Neutrophil (primary cell): Measurements from ENCODE around the gene CELF2.
"Not testable (repeated sequence)": the region's sequence is repeated elsewhere in the genome, so short reads cannot be mapped to it uniquely, and the experiment has no call there.

Source experiments
- H3K27ac ChIP-seq: fragments of 200-600 bp; sonication (generic); 2 replicates; pipeline ENCODE4 v1.5.1; 2016; ENCODE audit warnings: mild to moderate bottlenecking, moderate library complexity
- H3K27me3 ChIP-seq: fragments of 200-600 bp; sonication (generic); 2 replicates; pipeline ENCODE4 v1.6.0; 2016; ENCODE audit warnings: mild to moderate bottlenecking
- H3K36me3 ChIP-seq: fragments of 200-600 bp; sonication (generic); 2 replicates; pipeline ENCODE4 v1.5.1; 2017
- H3K4me1 ChIP-seq, 2 experiments: fragments of 200-600 bp in 1 of 2; sonication (generic) in 1 of 2; 1 replicate in 1 of 2; 2 replicates in 1 of 2; pipeline versions ENCODE4 v1.5.1 to v1.6.1; 2013 to 2016; ENCODE audit warnings: low read depth in 1 of 2, low read length in 1 of 2, mild to moderate bottlenecking in 1 of 2, moderate library complexity in 1 of 2; ENCODE audit not compliant: control insufficient read depth in 1 of 2, insufficient read depth in 1 of 2
- H3K4me3 ChIP-seq, 2 experiments: fragments of 200-600 bp in 1 of 2; sonication (generic) in 1 of 2; 1 replicate in 1 of 2; 2 replicates in 1 of 2; pipeline ENCODE4 v1.5.1; 2013 to 2016; ENCODE audit warnings: low read depth in 1 of 2, low read length in 1 of 2, mild to moderate bottlenecking in 1 of 2, moderate library complexity in 1 of 2
- H3K9me3 ChIP-seq: fragments of 200-600 bp; sonication (generic); 2 replicates; pipeline ENCODE4 v1.5.1; 2016
- CTCF ChIP-seq: fragments of 200-600 bp; sonication (generic); IDR thresholded peaks from 2 replicates; pipeline ENCODE4 v1.5.1; 2016; ENCODE audit warnings: antibody characterized with exemption

Gene CELF2

GRCh38 chr10:10994360-10994759, 23.3 kb upstream of the CELF2 start:
- H3K27me3 ChIP-seq: no peaks in the 10 kb centered on the region
- no peak for TF ChIP-seq CTCF
- peaks cover 21 to 29% of the 10 kb centered on the region in 2 experiments for H3K4me1 ChIP-seq
- H3K4me3 ChIP-seq: no peak overlapping the region
- H3K36me3 ChIP-seq: no peaks in the 10 kb centered on the region
- H3K9me3 ChIP-seq: no peaks in the 10 kb centered on the region
- H3K27ac ChIP-seq: no peak overlapping the region

- Histone ChIP-seq H3K9me3 (no peaks in the 10 kb centered on the region), H3K27me3 (no peaks in the 10 kb centered on the region), H3K4me3 (no peak overlapping the region), H3K36me3 (no peaks in the 10 kb centered on the region), H3K4me1 (peaks cover 27 to 36% of the 10 kb centered on the region in 2 experiments), H3K27ac (no peak overlapping the region)
- no peak for TF ChIP-seq CTCF
Observed at GRCh38 chr10:10995120-10995519, 22.6 kb upstream of the CELF2 start.

GRCh38 chr10:10996966-10997620, 20.6 kb upstream of the CELF2 start:
- Histone ChIP-seq H3K36me3 (no peaks in the 10 kb centered on the region), H3K4me1 (peaks cover 27 to 44% of the 10 kb centered on the region in 2 experiments), H3K27me3 (no peaks in the 10 kb centered on the region), H3K9me3 (no peaks in the 10 kb centered on the region), H3K4me3 (no peak overlapping the region), H3K27ac (no peak overlapping the region)
- TF ChIP-seq CTCF: no peak

GRCh38 chr10:10999501-10999900, 18.2 kb upstream of the CELF2 start:
- H3K4me1 ChIP-seq: peaks cover 27 to 44% of the 10 kb centered on the region in 2 experiments

GRCh38 chr10:11002485-11002884, 15.2 kb upstream of the CELF2 start:
- H3K4me1 ChIP-seq: peaks cover 24 to 34% of the 10 kb centered on the region in 2 experiments
- H3K4me3 ChIP-seq: no peak overlapping the region
- peaks cover 40% of the 10 kb centered on the region for H3K27me3 ChIP-seq
- no peak overlapping the region for H3K27ac ChIP-seq
- H3K9me3 ChIP-seq: no peaks in the 10 kb centered on the region
- TF ChIP-seq CTCF: no peak
- H3K36me3 ChIP-seq: no peaks in the 10 kb centered on the region

More at GRCh38 chr10:10999501-10999900, 18.2 kb upstream of the CELF2 start:
- not testable (repeated sequence) for H3K4me3 ChIP-seq, H3K36me3 ChIP-seq, H3K27ac ChIP-seq, H3K9me3 ChIP-seq
- peaks cover 10% of the 10 kb centered on the region for H3K27me3 ChIP-seq

- TF ChIP-seq CTCF: no peak
- Histone ChIP-seq H3K4me1 (peaks cover 20 to 30% of the 10 kb centered on the region in 2 experiments), H3K27me3 (peaks cover 44% of the 10 kb centered on the region), H3K9me3 (no peaks in the 10 kb centered on the region), H3K27ac (no peak overlapping the region), H3K36me3 (no peaks in the 10 kb centered on the region), H3K4me3 (no peak overlapping the region)
Observed at GRCh38 chr10:11002916-11003315, 14.8 kb upstream of the CELF2 start.
